IMR-90 (cell line): Measurements from ENCODE around the gene SH2D4B. TPM values are rescaled to one million over a fixed set of nuclear protein-coding genes. Genes with fewer than 3 reads are reported as not detected.
A peak's percentile ranks its signal among the peaks of the same experiment; 100 is the strongest.

Source experiments
- ATAC-seq: fragments of 200-7000 bp; cut with Tn5 transposase; 2 replicates; pipeline ENCODE4 v1.9.1; 2020; ENCODE audit warnings: low read depth, mild to moderate bottlenecking, moderate library complexity
- BruUV-seq: library from RNA; stranded (reverse); fragments of 400-500 nt; replicated peaks from 2 replicates; lab custom pipeline; 2021; lab: Mats Ljungman, UMichigan
- CTCF ChIA-PET: fragments of 300-600 bp; formaldehyde crosslinking; extraction: SDS; loops from one replicate; lab custom pipeline; 2021; ENCODE audit warnings: antibody characterized with exemption; lab: Yijun Ruan, JAX
- POLR2A ChIA-PET: fragments of 300-600 bp; sonication (Branson Sonifier 250); formaldehyde crosslinking; loops from one replicate; lab custom pipeline; 2022; ENCODE audit warnings: antibody characterized with exemption; ENCODE audit not compliant: unreplicated experiment; lab: Charles Lee
- DNase-seq: peaks from one replicate; pipeline ENCODE4 v3.0.0; 2013
- H2AFZ ChIP-seq: replicated peaks from 2 replicates; pipeline ENCODE3; 2013; ENCODE audit warnings: low read length, mild to moderate bottlenecking; ENCODE audit not compliant: poor library complexity
- H2AK5ac ChIP-seq: 2 replicates; pipeline ENCODE4 v1.6.1; 2013; ENCODE audit warnings: low read depth, low read length, inconsistent platforms
- H2AK9ac ChIP-seq: replicated peaks from 2 replicates; pipeline ENCODE3; 2013; ENCODE audit warnings: mild to moderate bottlenecking, low read depth, low read length, moderate library complexity; ENCODE audit not compliant: poor library complexity
- H2BK120ac ChIP-seq: 2 replicates; pipeline ENCODE4 v1.6.1; 2013; ENCODE audit warnings: low read depth, low read length, inconsistent platforms
- H2BK15ac ChIP-seq: 3 replicates; pipeline ENCODE4 v1.6.1; 2013; ENCODE audit warnings: low read depth, low read length, inconsistent platforms
- H2BK20ac ChIP-seq: 2 replicates; pipeline ENCODE4 v1.6.1; 2013; ENCODE audit warnings: low read depth, mild to moderate bottlenecking, inconsistent platforms, low read length, moderate library complexity
- H2BK5ac ChIP-seq: 2 replicates; pipeline ENCODE4 v1.6.1; 2013; ENCODE audit warnings: mild to moderate bottlenecking, low read depth, low read length, inconsistent platforms; ENCODE audit not compliant: poor library complexity, severe bottlenecking
- H3K14ac ChIP-seq: replicated peaks from 2 replicates; pipeline ENCODE4 v1.6.1; 2013; ENCODE audit warnings: low read depth, low read length, inconsistent platforms
- H3K18ac ChIP-seq: 2 replicates; pipeline ENCODE4 v1.6.1; 2013; ENCODE audit warnings: low read depth, low read length, control low read depth
- H3K23ac ChIP-seq: 2 replicates; pipeline ENCODE4 v1.6.1; 2013; ENCODE audit warnings: low read depth, low read length, inconsistent platforms
- H3K27ac ChIP-seq: 2 replicates; pipeline ENCODE4 v1.5.1; 2013; ENCODE audit warnings: mild to moderate bottlenecking, control low read depth, low read length; ENCODE audit not compliant: insufficient read depth
- H3K27me3 ChIP-seq: 2 replicates; pipeline ENCODE4 v1.6.1; 2013; ENCODE audit warnings: low read length; ENCODE audit not compliant: control insufficient read depth, insufficient read depth
- H3K36me3 ChIP-seq: 2 replicates; pipeline ENCODE4 v1.6.1; 2013; ENCODE audit warnings: low read length, mixed read lengths; ENCODE audit not compliant: control insufficient read depth, insufficient read depth
- H3K4ac ChIP-seq: 2 replicates; pipeline ENCODE4 v1.6.1; 2013; ENCODE audit warnings: low read depth, low read length, inconsistent platforms
- H3K4me1 ChIP-seq: 2 replicates; pipeline ENCODE4 v1.6.1; 2013; ENCODE audit warnings: low read length, mixed read lengths; ENCODE audit not compliant: control insufficient read depth, insufficient read depth
- H3K4me2 ChIP-seq: 2 replicates; pipeline ENCODE4 v1.6.1; 2013; ENCODE audit warnings: low read depth, mild to moderate bottlenecking, control low read depth, low read length, moderate library complexity
- H3K4me3 ChIP-seq: 2 replicates; pipeline ENCODE4 v1.5.1; 2013; ENCODE audit warnings: low read depth, mild to moderate bottlenecking, control low read depth, low read length, moderate library complexity; ENCODE audit not compliant: insufficient read depth
- H3K56ac ChIP-seq: 2 replicates; pipeline ENCODE4 v1.6.1; 2013; ENCODE audit warnings: low read length, inconsistent platforms; ENCODE audit not compliant: insufficient read depth; ENCODE audit errors: extremely low read depth
- H3K79me1 ChIP-seq, 2 experiments: 2 replicates each; pipeline ENCODE4 v1.6.1; 2013; ENCODE audit warnings: low read length in 2 of 2, inconsistent platforms in 1 of 2, low read depth in 1 of 2
- H3K9ac ChIP-seq: 2 replicates; pipeline ENCODE4 v1.6.1; 2013; ENCODE audit warnings: low read depth, low read length, control low read depth
- H3K9me1 ChIP-seq: 2 replicates; pipeline ENCODE4 v1.6.1; 2013; ENCODE audit warnings: low read length, inconsistent platforms; ENCODE audit not compliant: insufficient read depth
- H3K9me3 ChIP-seq: 2 replicates; pipeline ENCODE4 v1.6.1; 2013; ENCODE audit warnings: low read length; ENCODE audit not compliant: control insufficient read depth, insufficient read depth
- H4K20me1 ChIP-seq: 2 replicates; pipeline ENCODE4 v1.6.1; 2013; ENCODE audit warnings: low read length, inconsistent platforms; ENCODE audit not compliant: insufficient read depth
- H4K5ac ChIP-seq: 2 replicates; pipeline ENCODE4 v1.6.1; 2013; ENCODE audit warnings: mild to moderate bottlenecking, low read depth, low read length, control low read depth
- H4K8ac ChIP-seq, 2 experiments: 2 replicates each; pipeline ENCODE4 v1.6.1; 2013; ENCODE audit warnings: low read depth in 2 of 2, low read length in 2 of 2, control low read depth in 1 of 2, inconsistent platforms in 1 of 2
- H4K91ac ChIP-seq: 2 replicates; pipeline ENCODE4 v1.6.1; 2013; ENCODE audit warnings: low read depth, low read length, inconsistent platforms; ENCODE audit not compliant: insufficient read depth
- CEBPB ChIP-seq: IDR thresholded peaks from 2 replicates; pipeline ENCODE4 v1.6.1; 2012; ENCODE audit warnings: low read depth, low read length, improper control_type of control experiment
- MAZ ChIP-seq: IDR thresholded peaks from 2 replicates; pipeline ENCODE4 v1.6.1; 2012; ENCODE audit warnings: low read depth, mild to moderate bottlenecking, low read length, improper control_type of control experiment, moderate library complexity, borderline replicate concordance
- MXI1 ChIP-seq: IDR thresholded peaks from 2 replicates; pipeline ENCODE4 v1.6.1; 2012; ENCODE audit warnings: low read depth, mild to moderate bottlenecking, low read length, moderate library complexity, borderline replicate concordance
- POLR2A ChIP-seq: IDR thresholded peaks from 2 replicates; pipeline ENCODE4 v1.6.1; 2012; ENCODE audit warnings: mild to moderate bottlenecking, low read depth, low read length
- WGBS, 2 experiments: methylation state at CpG; one replicate each; pipeline versions ENCODE4 v1.1.5 to v1.1.7; 2013; ENCODE audit warnings: missing lambda C conversion rate in 2 of 2; ENCODE audit not compliant: insufficient read length in 1 of 2; ENCODE audit errors: extremely low coverage in 2 of 2; 5-methylcytosine and 5-hydroxymethylcytosine counted together
- dilution Hi-C: fragments of 300-500 bp; cut with HindIII; formaldehyde crosslinking; loops from one replicate; pipeline ENCODE4 v1.14.3; 2018; ENCODE audit warnings: low sequenced_read_pairs; ENCODE audit not compliant: unreplicated experiment
- in situ Hi-C: fragments of 300-500 bp; cut with MboI; formaldehyde crosslinking; loops from 3 replicates; pipeline ENCODE4 v1.14.3; 2019; ENCODE audit warnings: low sequenced_read_pairs, inconsistent platforms, mixed read lengths
- intact Hi-C: fragments of 100-400 bp; cut with micrococcal nuclease; formaldehyde crosslinking; loops from 2 replicates; pipeline ENCODE4 v1.10.0; 2022
- polyA plus RNA-seq, 3 experiments: library from polyadenylated mRNA; depleted of rRNA; stranded (reverse); fragments of >200 nt; gene quantifications; 2 replicates each; pipeline ENCODE4 v1.2.3, GENCODE V29; 2012; ENCODE audit warnings: low replicate concordance in 1 of 3
- total RNA-seq: library from RNA; depleted of rRNA; stranded (reverse); fragments of >200 nt; gene quantifications from 2 replicates; pipeline ENCODE4 v1.2.3, GENCODE V29; 2012
- TF ChIP-seq, protein P1 (sequence below): fragments of 150-350 bp; IDR thresholded peaks from 2 replicates; pipeline ENCODE4 v1.6.1; 2016; ENCODE audit warnings: low read depth, mild to moderate bottlenecking, low read length, moderate library complexity, borderline replicate concordance
- TF ChIP-seq, protein P2 (sequence below): fragments of 150-350 bp; IDR thresholded peaks from 2 replicates; pipeline ENCODE4 v1.6.1; 2017; ENCODE audit warnings: mild to moderate bottlenecking, antibody characterized with exemption, low read length, low read depth
- TF ChIP-seq, protein P3 (sequence below): conservative IDR thresholded peaks from 2 replicates; pipeline ENCODE4 v1.5.1; 2012; ENCODE audit warnings: mild to moderate bottlenecking, low read depth, low read length, improper control_type of control experiment

SH2D4B gene
- total and polyA plus RNA-seq, 2 of the 4 experiments (the other 2 are of a cell fraction), result not detected

DNA sequence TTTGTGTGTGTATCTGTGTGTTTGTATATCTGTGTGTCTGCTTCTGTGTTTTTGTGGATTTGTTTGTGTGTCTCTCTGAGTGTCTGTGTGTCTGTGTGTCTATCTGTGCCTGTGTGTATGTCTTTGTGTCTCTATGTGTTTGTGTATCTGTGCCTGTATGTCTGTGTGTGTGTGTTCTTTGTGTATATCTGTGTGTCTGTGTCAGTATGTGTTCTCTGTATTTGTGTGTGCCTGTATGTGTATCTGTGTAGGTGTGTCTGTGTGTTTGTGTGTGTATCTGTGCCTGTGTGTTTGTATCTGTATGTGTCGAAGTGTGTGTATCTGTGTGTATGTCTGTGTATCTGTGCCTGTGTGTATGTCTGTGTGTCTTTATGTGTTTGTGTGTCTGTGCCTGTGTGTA lies 118.2 kb downstream of the SH2D4B start:
- no peaks in the 10 kb centered on the region for H4K20me1 ChIP-seq
- no peaks in the 10 kb centered on the region for H3K79me1 ChIP-seq
- H3K9me1 ChIP-seq, result no peaks in the 10 kb centered on the region
- H3K4me3 ChIP-seq, result no peak overlapping the region
- BruUV-seq, result no TSS peak
- no peak overlapping the region for H4K5ac ChIP-seq
- 73% methylated on average over 1 of the region's 1 CpG; no CpG with 5 or more reads in 1 of the 2 experiments for WGBS, 2 experiments
- no peak overlapping the region for H3K18ac ChIP-seq
- H3K56ac ChIP-seq, result no peak overlapping the region
- H3K27ac ChIP-seq, result no peak overlapping the region
- DNase-seq (no peak), ATAC-seq (no peak)
- H3K9me3 ChIP-seq, result no peaks in the 10 kb centered on the region; the same call in 1 of the 2 replicates
- in situ Hi-C loops, result no loop called here
- H2BK20ac ChIP-seq, result no peak overlapping the region
- H4K91ac ChIP-seq, result no peak overlapping the region
- no peak overlapping the region for H2BK120ac ChIP-seq
- no peak overlapping the region for H3K4me2 ChIP-seq
- no peaks in the 10 kb centered on the region for H3K36me3 ChIP-seq
- H3K14ac ChIP-seq, result no peak overlapping the region
- no peaks in the 10 kb centered on the region for H3K27me3 ChIP-seq
- CTCF ChIA-PET, result no interaction called here
- no peak overlapping the region for H2AK9ac ChIP-seq
- H3K9ac ChIP-seq, result no peak overlapping the region
- H3K23ac ChIP-seq, result no peak overlapping the region
- dilution Hi-C loops, result no loop called here
- no peak overlapping the region for H3K4ac ChIP-seq
- H2BK15ac ChIP-seq, result no peak overlapping the region
- no peaks in the 10 kb centered on the region for H3K4me1 ChIP-seq
- TF ChIP-seq POLR2A, result no peak
- TF ChIP-seq, protein P1, sequence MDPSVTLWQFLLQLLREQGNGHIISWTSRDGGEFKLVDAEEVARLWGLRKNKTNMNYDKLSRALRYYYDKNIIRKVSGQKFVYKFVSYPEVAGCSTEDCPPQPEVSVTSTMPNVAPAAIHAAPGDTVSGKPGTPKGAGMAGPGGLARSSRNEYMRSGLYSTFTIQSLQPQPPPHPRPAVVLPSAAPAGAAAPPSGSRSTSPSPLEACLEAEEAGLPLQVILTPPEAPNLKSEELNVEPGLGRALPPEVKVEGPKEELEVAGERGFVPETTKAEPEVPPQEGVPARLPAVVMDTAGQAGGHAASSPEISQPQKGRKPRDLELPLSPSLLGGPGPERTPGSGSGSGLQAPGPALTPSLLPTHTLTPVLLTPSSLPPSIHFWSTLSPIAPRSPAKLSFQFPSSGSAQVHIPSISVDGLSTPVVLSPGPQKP, result no peak
- TF ChIP-seq, protein P2, sequence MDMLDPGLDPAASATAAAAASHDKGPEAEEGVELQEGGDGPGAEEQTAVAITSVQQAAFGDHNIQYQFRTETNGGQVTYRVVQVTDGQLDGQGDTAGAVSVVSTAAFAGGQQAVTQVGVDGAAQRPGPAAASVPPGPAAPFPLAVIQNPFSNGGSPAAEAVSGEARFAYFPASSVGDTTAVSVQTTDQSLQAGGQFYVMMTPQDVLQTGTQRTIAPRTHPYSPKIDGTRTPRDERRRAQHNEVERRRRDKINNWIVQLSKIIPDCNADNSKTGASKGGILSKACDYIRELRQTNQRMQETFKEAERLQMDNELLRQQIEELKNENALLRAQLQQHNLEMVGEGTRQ, result no peak
- no peak for TF ChIP-seq MXI1
- TF ChIP-seq, protein P3, sequence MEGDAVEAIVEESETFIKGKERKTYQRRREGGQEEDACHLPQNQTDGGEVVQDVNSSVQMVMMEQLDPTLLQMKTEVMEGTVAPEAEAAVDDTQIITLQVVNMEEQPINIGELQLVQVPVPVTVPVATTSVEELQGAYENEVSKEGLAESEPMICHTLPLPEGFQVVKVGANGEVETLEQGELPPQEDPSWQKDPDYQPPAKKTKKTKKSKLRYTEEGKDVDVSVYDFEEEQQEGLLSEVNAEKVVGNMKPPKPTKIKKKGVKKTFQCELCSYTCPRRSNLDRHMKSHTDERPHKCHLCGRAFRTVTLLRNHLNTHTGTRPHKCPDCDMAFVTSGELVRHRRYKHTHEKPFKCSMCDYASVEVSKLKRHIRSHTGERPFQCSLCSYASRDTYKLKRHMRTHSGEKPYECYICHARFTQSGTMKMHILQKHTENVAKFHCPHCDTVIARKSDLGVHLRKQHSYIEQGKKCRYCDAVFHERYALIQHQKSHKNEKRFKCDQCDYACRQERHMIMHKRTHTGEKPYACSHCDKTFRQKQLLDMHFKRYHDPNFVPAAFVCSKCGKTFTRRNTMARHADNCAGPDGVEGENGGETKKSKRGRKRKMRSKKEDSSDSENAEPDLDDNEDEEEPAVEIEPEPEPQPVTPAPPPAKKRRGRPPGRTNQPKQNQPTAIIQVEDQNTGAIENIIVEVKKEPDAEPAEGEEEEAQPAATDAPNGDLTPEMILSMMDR, result no peak
- TF ChIP-seq CEBPB, result no peak
- TF ChIP-seq MAZ, result no peak
- peak overlapping the region; percentile 77 for H2BK5ac ChIP-seq
- H4K8ac ChIP-seq, result no peak overlapping the region
- no peak overlapping the region for H2AK5ac ChIP-seq
- POLR2A ChIA-PET, result no interaction called here
- intact Hi-C loops, result no loop called here
- H2AFZ ChIP-seq, result no peak overlapping the region
